GM23338 (cell line): ENCODE results near the gene COL4A1. TPM values are rescaled to one million over a fixed set of nuclear protein-coding genes. Genes with fewer than 3 reads are reported as not detected.

ENCODE experiments used
- ATAC-seq: fragments of 200-7000 bp; cut with Tn5 transposase; 3 replicates; pipeline ENCODE4 v1.9.1; 2020
- DNase-seq: peaks from one replicate; pipeline ENCODE4 v3.0.0-alpha.2; 2015; ENCODE audit warnings: low spot score
- H2AFZ ChIP-seq: fragments of 200-600 bp; sonication (generic); 2 replicates; pipeline ENCODE4 v1.8.0; 2016; ENCODE audit warnings: antibody characterized with exemption, mild to moderate bottlenecking, moderate library complexity
- H3F3A ChIP-seq: fragments of 200-600 bp; sonication (generic); replicated peaks from 2 replicates; pipeline ENCODE4 v1.8.0; 2017; ENCODE audit warnings: antibody characterized with exemption, mixed run types, low read depth
- H3K27ac ChIP-seq: fragments of 200-600 bp; sonication (generic); 2 replicates; pipeline ENCODE4 v1.6.1; 2016; ENCODE audit warnings: low read depth
- H3K27me3 ChIP-seq: fragments of 200-600 bp; sonication (generic); 2 replicates; pipeline ENCODE4 v1.8.0; 2016; ENCODE audit warnings: mild to moderate bottlenecking, mixed run types, moderate library complexity; ENCODE audit not compliant: insufficient read depth
- H3K36me3 ChIP-seq: fragments of 200-600 bp; sonication (generic); 2 replicates; pipeline ENCODE4 v1.8.0; 2016; ENCODE audit warnings: mild to moderate bottlenecking; ENCODE audit not compliant: insufficient read depth
- H3K4me1 ChIP-seq: fragments of 200-600 bp; sonication (generic); 2 replicates; pipeline ENCODE4 v1.8.0; 2016; ENCODE audit warnings: mild to moderate bottlenecking, moderate library complexity; ENCODE audit not compliant: insufficient read depth
- H3K4me2 ChIP-seq: fragments of 200-600 bp; sonication (generic); 2 replicates; pipeline ENCODE4 v1.7.1; 2017; ENCODE audit warnings: mixed run types
- H3K4me3 ChIP-seq: fragments of 200-600 bp; sonication (generic); 2 replicates; pipeline ENCODE4 v1.6.1; 2016; ENCODE audit warnings: mixed run types
- H3K79me2 ChIP-seq: fragments of 200-600 bp; sonication (generic); replicated peaks from 2 replicates; pipeline ENCODE4 v1.8.0; 2017; ENCODE audit warnings: mild to moderate bottlenecking; ENCODE audit not compliant: insufficient read depth
- H3K9me2 ChIP-seq: fragments of 200-600 bp; sonication (generic); 2 replicates; pipeline ENCODE4 v1.8.0; 2017; ENCODE audit not compliant: insufficient read depth
- H4K20me1 ChIP-seq: fragments of 200-600 bp; sonication (generic); replicated peaks from 2 replicates; pipeline ENCODE4 v1.8.0; 2017; ENCODE audit warnings: mild to moderate bottlenecking; ENCODE audit not compliant: insufficient read depth
- H3K27ac Mint-ChIP-seq: 2 replicates; pipeline ENCODE4 v1.8.0; 2020; ENCODE audit warnings: inconsistent platforms, mild to moderate bottlenecking, moderate library complexity, mixed read lengths
- H3K27me3 Mint-ChIP-seq: 3 replicates; pipeline ENCODE4 v1.8.0; 2022; ENCODE audit warnings: low read depth, mild to moderate bottlenecking, moderate library complexity, mixed read lengths, inconsistent platforms; ENCODE audit not compliant: insufficient read depth, poor library complexity
- H3K36me3 Mint-ChIP-seq: 3 replicates; pipeline ENCODE4 v1.8.0; 2021; ENCODE audit warnings: low read depth, mild to moderate bottlenecking, inconsistent platforms, moderate library complexity, mixed read lengths
- H3K4me1 Mint-ChIP-seq: 3 replicates; pipeline ENCODE4 v1.8.0; 2020; ENCODE audit warnings: mild to moderate bottlenecking, inconsistent platforms, mixed read lengths
- H3K4me3 Mint-ChIP-seq: 3 replicates; pipeline ENCODE4 v1.8.0; 2021; ENCODE audit warnings: moderate library complexity, mild to moderate bottlenecking, inconsistent platforms, mixed read lengths
- H3K9me3 Mint-ChIP-seq: 3 replicates; pipeline ENCODE4 v1.8.0; 2020; ENCODE audit warnings: moderate library complexity, mild to moderate bottlenecking, inconsistent platforms, mixed read lengths
- CREB1 ChIP-seq: fragments of 250-450 bp; sonication (Bioruptor Pico); IDR thresholded peaks from 2 replicates; pipeline ENCODE4 v1.5.0; 2020; ENCODE audit warnings: low read depth, mild to moderate bottlenecking, moderate library complexity
- EZH2 ChIP-seq: fragments of 200-600 bp; sonication (generic); IDR thresholded peaks from one replicate; pipeline ENCODE4 v1.8.0; 2017; ENCODE audit warnings: antibody characterized with exemption, mild to moderate bottlenecking, low read depth; ENCODE audit not compliant: unreplicated experiment
- EZH2phosphoT487 ChIP-seq: fragments of 200-600 bp; sonication (generic); IDR thresholded peaks from one replicate; pipeline ENCODE4 v1.8.1; 2018; ENCODE audit warnings: antibody characterized with exemption; ENCODE audit not compliant: unreplicated experiment
- JUNB ChIP-seq: IDR thresholded peaks from one replicate; pipeline ENCODE4 v1.6.1; 2016; ENCODE audit warnings: antibody characterized with exemption; ENCODE audit not compliant: unreplicated experiment
- POLR2AphosphoS5 ChIP-seq: IDR thresholded peaks from 2 replicates; pipeline ENCODE4 v1.6.1; 2016; ENCODE audit warnings: antibody characterized with exemption, low read depth
- polyA plus RNA-seq: library from polyadenylated mRNA; unstranded; fragments of >200 nt; fragmentation: Nextera tagmentation; extraction: Ambion mirVana; gene quantifications from 2 replicates; pipeline ENCODE4 v1.2.1, GENCODE V29; 2016
- total RNA-seq: library from RNA; depleted of rRNA; stranded (reverse); fragments of >200 nt; shearing (Covaris generic); gene quantifications from 2 replicates; pipeline ENCODE4 v1.2.3, GENCODE V29; 2014
- TF ChIP-seq, protein P1 (sequence below): fragments of 250-450 bp; sonication (Bioruptor Pico); IDR thresholded peaks from 2 replicates; pipeline ENCODE4 v1.5.0; 2020; ENCODE audit warnings: mild to moderate bottlenecking, moderate library complexity

Gene COL4A1
- total and polyA plus RNA-seq, 2 experiments from 2014 or later = 39.1 to 110 TPM

- TF ChIP-seq, protein P1, sequence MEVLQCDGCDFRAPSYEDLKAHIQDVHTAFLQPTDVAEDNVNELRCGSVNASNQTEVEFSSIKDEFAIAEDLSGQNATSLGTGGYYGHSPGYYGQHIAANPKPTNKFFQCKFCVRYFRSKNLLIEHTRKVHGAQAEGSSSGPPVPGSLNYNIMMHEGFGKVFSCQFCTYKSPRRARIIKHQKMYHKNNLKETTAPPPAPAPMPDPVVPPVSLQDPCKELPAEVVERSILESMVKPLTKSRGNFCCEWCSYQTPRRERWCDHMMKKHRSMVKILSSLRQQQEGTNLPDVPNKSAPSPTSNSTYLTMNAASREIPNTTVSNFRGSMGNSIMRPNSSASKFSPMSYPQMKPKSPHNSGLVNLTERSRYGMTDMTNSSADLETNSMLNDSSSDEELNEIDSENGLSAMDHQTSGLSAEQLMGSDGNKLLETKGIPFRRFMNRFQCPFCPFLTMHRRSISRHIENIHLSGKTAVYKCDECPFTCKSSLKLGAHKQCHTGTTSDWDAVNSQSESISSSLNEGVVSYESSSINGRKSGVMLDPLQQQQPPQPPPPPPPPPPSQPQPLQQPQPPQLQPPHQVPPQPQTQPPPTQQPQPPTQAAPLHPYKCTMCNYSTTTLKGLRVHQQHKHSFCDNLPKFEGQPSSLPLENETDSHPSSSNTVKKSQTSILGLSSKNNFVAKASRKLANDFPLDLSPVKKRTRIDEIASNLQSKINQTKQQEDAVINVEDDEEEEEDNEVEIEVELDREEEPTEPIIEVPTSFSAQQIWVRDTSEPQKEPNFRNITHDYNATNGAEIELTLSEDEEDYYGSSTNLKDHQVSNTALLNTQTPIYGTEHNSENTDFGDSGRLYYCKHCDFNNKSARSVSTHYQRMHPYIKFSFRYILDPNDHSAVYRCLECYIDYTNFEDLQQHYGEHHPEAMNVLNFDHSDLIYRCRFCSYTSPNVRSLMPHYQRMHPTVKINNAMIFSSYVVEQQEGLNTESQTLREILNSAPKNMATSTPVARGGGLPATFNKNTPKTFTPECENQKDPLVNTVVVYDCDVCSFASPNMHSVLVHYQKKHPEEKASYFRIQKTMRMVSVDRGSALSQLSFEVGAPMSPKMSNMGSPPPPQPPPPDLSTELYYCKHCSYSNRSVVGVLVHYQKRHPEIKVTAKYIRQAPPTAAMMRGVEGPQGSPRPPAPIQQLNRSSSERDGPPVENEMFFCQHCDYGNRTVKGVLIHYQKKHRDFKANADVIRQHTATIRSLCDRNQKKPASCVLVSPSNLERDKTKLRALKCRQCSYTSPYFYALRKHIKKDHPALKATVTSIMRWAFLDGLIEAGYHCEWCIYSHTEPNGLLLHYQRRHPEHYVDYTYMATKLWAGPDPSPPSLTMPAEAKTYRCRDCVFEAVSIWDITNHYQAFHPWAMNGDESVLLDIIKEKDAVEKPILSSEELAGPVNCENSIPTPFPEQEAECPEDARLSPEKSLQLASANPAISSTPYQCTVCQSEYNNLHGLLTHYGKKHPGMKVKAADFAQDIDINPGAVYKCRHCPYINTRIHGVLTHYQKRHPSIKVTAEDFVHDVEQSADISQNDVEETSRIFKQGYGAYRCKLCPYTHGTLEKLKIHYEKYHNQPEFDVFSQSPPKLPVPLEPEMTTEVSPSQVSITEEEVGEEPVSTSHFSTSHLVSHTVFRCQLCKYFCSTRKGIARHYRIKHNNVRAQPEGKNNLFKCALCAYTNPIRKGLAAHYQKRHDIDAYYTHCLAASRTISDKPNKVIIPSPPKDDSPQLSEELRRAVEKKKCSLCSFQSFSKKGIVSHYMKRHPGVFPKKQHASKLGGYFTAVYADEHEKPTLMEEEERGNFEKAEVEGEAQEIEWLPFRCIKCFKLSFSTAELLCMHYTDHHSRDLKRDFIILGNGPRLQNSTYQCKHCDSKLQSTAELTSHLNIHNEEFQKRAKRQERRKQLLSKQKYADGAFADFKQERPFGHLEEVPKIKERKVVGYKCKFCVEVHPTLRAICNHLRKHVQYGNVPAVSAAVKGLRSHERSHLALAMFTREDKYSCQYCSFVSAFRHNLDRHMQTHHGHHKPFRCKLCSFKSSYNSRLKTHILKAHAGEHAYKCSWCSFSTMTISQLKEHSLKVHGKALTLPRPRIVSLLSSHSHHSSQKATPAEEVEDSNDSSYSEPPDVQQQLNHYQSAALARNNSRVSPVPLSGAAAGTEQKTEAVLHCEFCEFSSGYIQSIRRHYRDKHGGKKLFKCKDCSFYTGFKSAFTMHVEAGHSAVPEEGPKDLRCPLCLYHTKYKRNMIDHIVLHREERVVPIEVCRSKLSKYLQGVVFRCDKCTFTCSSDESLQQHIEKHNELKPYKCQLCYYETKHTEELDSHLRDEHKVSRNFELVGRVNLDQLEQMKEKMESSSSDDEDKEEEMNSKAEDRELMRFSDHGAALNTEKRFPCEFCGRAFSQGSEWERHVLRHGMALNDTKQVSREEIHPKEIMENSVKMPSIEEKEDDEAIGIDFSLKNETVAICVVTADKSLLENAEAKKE (CRISPR knock-in tag) = no peak
- TF ChIP-seq EZH2phosphoT487 = no peak
- TF ChIP-seq CREB1 (CRISPR knock-in tag) = no peak
- TF ChIP-seq EZH2 = no peak
- TF ChIP-seq POLR2AphosphoS5 = no peak
- TF ChIP-seq JUNB = no peak
These were observed 181.2 kb downstream of the COL4A1 start (continued) for GRCh38 chr13:110125613-110126272.

GRCh38 chr13:110125157-110125556 lies 181.8 kb downstream of the COL4A1 start:
- Histone ChIP-seq H3K27me3 (no peaks in the 10 kb centered on the region), H2AFZ (no peak overlapping the region), H3K4me1 (peaks cover 13% of the 10 kb centered on the region), H3K36me3 (no peaks in the 10 kb centered on the region), H4K20me1 (no peaks in the 10 kb centered on the region), H3K4me2 (no peak overlapping the region), H3K79me2 (no peaks in the 10 kb centered on the region), H3K4me3 (no peak overlapping the region), H3K9me2 (0 out of 2 replicates have a peak, but pooled peaks cover 13% of the 10 kb centered on the region), H3K27ac (no peak overlapping the region), H3F3A (no peaks in the 10 kb centered on the region)
- H3K27ac Mint-ChIP-seq = no peak overlapping the region
- H3K4me1 Mint-ChIP-seq = peaks cover 25% of the 10 kb centered on the region
- H3K36me3 Mint-ChIP-seq = no peaks in the 10 kb centered on the region
- H3K4me3 Mint-ChIP-seq = no peak overlapping the region
- no peaks in the 10 kb centered on the region for H3K9me3 Mint-ChIP-seq
- H3K27me3 Mint-ChIP-seq = peaks cover 12% of the 10 kb centered on the region
- no peak for DNase-seq
- no peak for ATAC-seq
- no peak for TF ChIP-seq CREB1 (CRISPR knock-in tag)
